Activated CD4-positive, alpha-beta T cell treated with anti-CD3 and anti-CD28 coated beads, Interleukin-2, amount 10 ng/mL, durations not matched to agents 7 days and 5 days (primary cell): ENCODE data around the gene STMN1. TPM values are rescaled to one million over a fixed set of nuclear protein-coding genes. Genes with fewer than 3 reads are reported as not detected.

ENCODE experiments used
- CTCF ChIA-PET: fragments of 350-600 bp; sonication (Branson Sonifier 250); formaldehyde crosslinking; loops from one replicate; lab custom pipeline; 2021; ENCODE audit warnings: antibody characterized with exemption; lab: Charles Lee
- POLR2A ChIA-PET: fragments of 350-600 bp; sonication (Branson Sonifier 250); formaldehyde crosslinking; loops from one replicate; lab custom pipeline; 2021; ENCODE audit warnings: antibody characterized with exemption; lab: Charles Lee
- DNase-seq: peaks from one replicate; pipeline ENCODE4 v3.0.0-alpha.2; 2020
- H3K27ac Mint-ChIP-seq: one replicate; pipeline ENCODE4 v1.8.0; 2021; ENCODE audit warnings: mild to moderate bottlenecking, moderate library complexity, mixed read lengths
- H3K27me3 Mint-ChIP-seq: one replicate; pipeline ENCODE4 v1.8.0; 2021; ENCODE audit warnings: mixed read lengths
- H3K36me3 Mint-ChIP-seq: one replicate; pipeline ENCODE4 v1.8.0; 2021; ENCODE audit warnings: low read depth, mixed read lengths
- H3K4me1 Mint-ChIP-seq: one replicate; pipeline ENCODE4 v1.8.0; 2021; ENCODE audit warnings: mixed read lengths
- H3K4me3 Mint-ChIP-seq: one replicate; pipeline ENCODE4 v1.8.0; 2021; ENCODE audit warnings: mild to moderate bottlenecking, moderate library complexity, mixed read lengths
- H3K9me3 Mint-ChIP-seq: one replicate; pipeline ENCODE4 v1.8.0; 2021; ENCODE audit warnings: mixed read lengths
- total RNA-seq, 2 experiments: library from RNA; stranded (reverse); gene quantifications; one replicate each; pipeline ENCODE4 v1.2.3, GENCODE V29; 2021

The STMN1 gene
- total RNA-seq, 2 experiments from 2014 or later = 800 to 1,022 TPM

DNA sequence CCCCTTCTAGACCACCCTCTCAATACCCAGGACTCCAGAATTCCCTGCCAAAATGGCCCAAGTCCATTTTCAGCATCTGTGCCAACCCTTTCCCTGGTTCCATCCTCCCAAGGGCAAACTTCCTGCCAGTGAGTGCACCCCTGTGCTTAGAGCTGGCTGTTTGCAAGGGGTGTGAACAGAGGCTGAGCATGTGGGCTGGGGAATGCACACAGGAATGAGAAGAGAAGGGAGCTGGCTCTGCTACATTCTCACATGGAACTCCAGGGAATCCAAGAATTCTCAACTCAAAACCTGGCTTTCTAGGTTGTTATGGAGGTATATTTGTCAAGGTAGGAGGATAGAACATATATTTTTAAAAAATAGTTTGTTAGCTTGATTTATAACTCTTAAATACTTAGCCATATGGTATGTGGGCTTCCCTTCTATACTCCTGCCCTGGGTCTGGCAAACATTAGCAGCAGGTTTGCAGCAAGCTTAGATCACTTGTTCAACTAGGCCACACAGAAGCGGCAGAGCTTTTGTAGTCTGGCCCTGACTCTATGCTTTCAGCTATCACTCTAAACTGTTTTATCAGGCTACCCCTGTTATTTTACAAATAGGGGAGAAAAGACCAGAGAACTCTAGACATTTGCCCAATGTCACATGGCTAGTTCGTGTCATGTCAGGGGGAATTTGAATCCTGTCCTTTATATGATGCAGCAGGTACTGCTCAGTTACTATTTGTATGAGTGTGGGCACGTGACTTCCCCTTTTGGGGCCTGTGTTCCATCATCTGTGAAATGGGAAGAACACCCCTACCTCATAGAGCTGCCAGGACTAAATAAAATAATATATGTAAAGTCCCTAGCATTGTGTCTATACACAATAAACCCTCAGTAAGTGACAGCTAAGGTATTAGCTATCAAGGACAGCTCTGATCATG, 8.1 kb upstream of the STMN1 start:
- peaks cover 13% of the 10 kb centered on the region for H3K4me1 Mint-ChIP-seq
- H3K27ac Mint-ChIP-seq = no peak overlapping the region
- H3K36me3 Mint-ChIP-seq = no peaks in the 10 kb centered on the region
- no peaks in the 10 kb centered on the region for H3K9me3 Mint-ChIP-seq
- POLR2A ChIA-PET = no interaction called here
- no peak overlapping the region for H3K4me3 Mint-ChIP-seq
- no peak for DNase-seq
- CTCF ChIA-PET = interaction anchor here (0.7 to 1.2 kb wide), 5 partner anchors 9 to 83 kb away, joined by 3 to 4 read pairs (median 3); partner anchors contain the start of gene PAFAH2
- H3K27me3 Mint-ChIP-seq = peaks cover 2% of the 10 kb centered on the region

DNA sequence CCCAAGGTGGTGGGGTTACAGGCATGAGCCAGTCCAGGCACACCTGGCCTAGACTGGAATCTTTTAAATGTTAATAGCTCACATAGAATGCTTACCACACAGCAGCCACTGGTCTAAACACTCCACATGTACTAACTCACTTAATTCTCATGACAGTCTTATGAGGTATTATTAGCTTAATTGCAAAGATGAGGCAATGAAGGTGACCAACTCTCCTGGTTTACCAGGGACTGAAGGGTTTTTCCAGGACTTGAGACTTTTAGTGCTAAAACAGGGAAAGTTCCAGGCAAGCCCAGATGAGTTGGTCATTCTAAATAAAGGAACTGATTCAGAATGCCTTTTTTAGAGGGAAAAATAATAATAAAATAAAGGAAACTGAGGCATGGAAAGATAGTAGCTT, 7.0 kb upstream of the STMN1 start:
- no peak overlapping the region for H3K4me3 Mint-ChIP-seq
- no peaks in the 10 kb centered on the region for H3K9me3 Mint-ChIP-seq
- ChIA-PET POLR2A (no interaction called here), CTCF (interaction anchor here (0.9 kb wide), 1 partner anchor 18 kb away, joined by 3 read pairs; no protein-coding TSS in a partner anchor)
- H3K27me3 Mint-ChIP-seq = peaks cover 6% of the 10 kb centered on the region
- no peaks in the 10 kb centered on the region for H3K36me3 Mint-ChIP-seq
- DNase-seq = no peak
- H3K4me1 Mint-ChIP-seq = peaks cover 8% of the 10 kb centered on the region
- H3K27ac Mint-ChIP-seq = no peak overlapping the region

DNA sequence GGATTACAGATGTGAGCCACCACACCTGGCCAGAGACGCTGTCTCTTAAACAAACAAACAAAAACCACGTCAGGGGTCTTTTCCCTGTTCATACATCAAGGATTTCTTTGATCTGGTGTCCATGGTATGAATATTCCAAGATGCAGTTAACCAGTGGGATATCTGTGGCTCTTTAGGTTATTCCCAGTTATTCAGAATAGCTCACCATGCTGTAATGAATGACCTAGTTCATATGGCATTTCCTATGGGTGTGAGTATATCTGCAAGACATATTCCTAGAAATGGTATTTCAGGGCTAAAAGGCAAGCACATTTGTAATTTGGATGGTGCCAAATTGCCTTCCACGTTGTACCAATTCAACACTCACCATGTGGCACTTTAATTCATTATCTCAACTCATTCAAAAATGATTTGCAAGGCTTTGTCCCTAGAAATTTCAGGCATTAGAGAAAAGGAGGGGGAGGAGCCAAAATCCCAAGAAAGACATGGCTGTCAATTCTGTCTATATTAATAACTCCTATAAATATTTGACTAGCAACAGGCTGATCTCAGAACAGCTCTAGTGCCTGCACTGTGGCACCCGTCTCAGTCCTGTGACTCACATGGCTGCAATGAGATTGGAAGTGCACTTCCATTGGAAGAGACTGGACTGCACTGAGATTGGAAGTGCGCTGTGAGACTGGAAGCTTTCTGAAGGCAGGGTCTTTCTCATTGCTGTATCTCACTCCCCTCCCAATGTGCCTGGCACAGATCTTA, 6.0 kb upstream of the STMN1 start:
- ChIA-PET POLR2A (no interaction called here), CTCF (interaction anchor here (1.1 to 2.1 kb wide), 2 partner anchors 10 to 16 kb away, joined by 3 to 9 read pairs; no protein-coding TSS in a partner anchor)
- Mint-ChIP-seq H3K27ac (no peak overlapping the region), H3K9me3 (no peaks in the 10 kb centered on the region), H3K27me3 (peaks cover 15% of the 10 kb centered on the region), H3K4me1 (peaks cover 2% of the 10 kb centered on the region), H3K4me3 (no peak overlapping the region), H3K36me3 (no peaks in the 10 kb centered on the region)
- no peak for DNase-seq

DNA sequence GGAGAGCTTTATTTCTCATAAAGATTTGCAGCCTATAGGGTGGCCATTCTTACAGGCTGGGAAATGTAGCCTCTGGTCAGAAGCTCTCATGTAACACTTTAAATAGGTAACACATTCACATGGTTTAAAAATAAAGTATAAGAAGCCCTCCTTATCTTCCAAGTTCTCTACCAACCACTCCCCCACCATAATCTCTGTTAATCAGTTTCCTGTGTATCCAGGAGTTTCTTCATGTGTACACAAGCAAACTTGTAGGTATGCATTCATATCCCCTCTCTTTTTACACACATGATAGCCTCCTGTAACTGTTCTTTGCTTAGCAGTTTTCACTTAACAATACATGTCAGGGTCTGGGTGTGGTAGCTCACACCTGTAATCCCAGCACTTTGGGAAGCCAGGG, 4.9 kb upstream of the STMN1 start:
- Mint-ChIP-seq H3K27me3 (peaks cover 19% of the 10 kb centered on the region), H3K9me3 (no peaks in the 10 kb centered on the region), H3K4me3 (no peak overlapping the region), H3K36me3 (no peaks in the 10 kb centered on the region), H3K27ac (no peak overlapping the region), H3K4me1 (peaks cover 8% of the 10 kb centered on the region)
- CTCF ChIA-PET = interaction anchor here (0.7 to 2.1 kb wide), 2 partner anchors 8 to 15 kb away, joined by 4 to 9 read pairs; no protein-coding TSS in a partner anchor
- POLR2A ChIA-PET = no interaction called here
- no peak for DNase-seq

DNA sequence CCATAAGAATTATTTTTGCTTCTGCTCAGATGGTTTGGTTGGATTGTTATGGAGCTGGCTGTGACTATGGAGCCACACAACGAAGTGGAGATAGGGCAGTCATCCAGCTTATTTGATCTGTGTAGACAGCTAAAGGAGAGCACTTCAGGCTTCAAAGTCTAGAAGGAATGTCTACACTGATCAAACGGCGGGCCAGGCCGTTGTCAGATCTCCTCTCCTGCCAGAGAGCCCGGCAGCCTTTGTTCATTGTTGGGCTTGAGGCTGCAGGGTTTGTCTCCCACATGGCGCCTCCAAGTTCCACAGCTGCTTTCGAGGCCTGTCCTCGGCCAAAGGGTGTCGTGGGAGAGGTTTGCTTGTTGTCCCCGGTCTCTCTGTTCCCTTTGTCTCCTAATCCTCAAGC, 2.8 kb upstream of the STMN1 start:
- Mint-ChIP-seq H3K9me3 (no peaks in the 10 kb centered on the region), H3K27me3 (peaks cover 19% of the 10 kb centered on the region), H3K27ac (no peak overlapping the region), H3K36me3 (peaks cover 12% of the 10 kb centered on the region), H3K4me1 (peaks cover 17% of the 10 kb centered on the region), H3K4me3 (no peak overlapping the region)
- DNase-seq = no peak
- POLR2A ChIA-PET = interaction anchor here (0.6 kb wide), 1 partner anchor 344 kb away, joined by 7 read pairs; no protein-coding TSS in a partner anchor
- CTCF ChIA-PET = interaction anchor here (0.8 to 6.8 kb wide), 3 partner anchors 12 to 88 kb away, joined by 3 to 62 read pairs (median 6); partner anchors contain the start of gene PAFAH2

DNA sequence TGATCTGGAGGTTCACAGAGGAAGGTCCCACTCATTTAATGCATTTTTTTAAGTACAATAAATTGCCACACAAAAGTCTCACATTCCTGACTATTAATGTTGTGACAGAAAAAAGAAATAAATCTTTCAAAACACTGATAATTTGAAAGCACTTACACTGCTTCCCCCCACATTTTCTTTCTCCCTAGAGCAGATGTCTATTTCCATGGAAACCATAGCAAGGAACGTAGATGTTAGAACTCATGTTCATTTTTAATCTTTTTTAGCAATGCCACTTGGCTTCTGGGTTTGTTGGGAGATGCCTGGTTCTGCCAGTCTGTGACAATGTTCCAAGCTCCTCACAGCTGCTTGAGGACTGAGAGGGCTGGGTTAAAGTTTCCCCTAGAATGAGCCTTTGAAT, 1.9 kb upstream of the STMN1 start:
- CTCF ChIA-PET = interaction anchor here (1.5 to 6.8 kb wide), 2 partner anchors 12 to 13 kb away, joined by 3 to 62 read pairs; no protein-coding TSS in a partner anchor
- Mint-ChIP-seq H3K4me3 (no peak overlapping the region), H3K4me1 (peaks cover 24% of the 10 kb centered on the region), H3K27me3 (peaks cover 19% of the 10 kb centered on the region), H3K9me3 (no peaks in the 10 kb centered on the region), H3K27ac (no peak overlapping the region), H3K36me3 (peaks cover 19% of the 10 kb centered on the region)
- POLR2A ChIA-PET = no interaction called here
- no peak for DNase-seq

DNA sequence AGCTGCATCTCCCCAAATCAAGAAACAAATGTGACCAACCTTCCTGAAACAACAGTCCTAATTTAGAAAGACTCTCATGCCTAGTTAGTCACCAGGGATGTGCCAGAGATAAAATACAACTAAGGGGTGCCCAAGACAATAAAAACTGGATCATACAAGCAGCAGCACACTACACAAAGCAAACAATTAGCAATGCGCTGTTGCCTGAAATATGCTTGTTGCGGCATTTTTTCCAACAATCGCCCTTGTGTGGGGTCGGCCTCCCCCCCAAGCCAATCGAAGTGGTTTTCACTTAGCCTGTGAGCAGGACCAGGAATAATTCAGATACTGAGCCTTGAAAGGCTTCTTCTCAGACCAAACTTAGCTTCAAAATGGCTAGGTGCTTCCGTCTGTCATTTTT, 1.4 kb upstream of the STMN1 start:
- CTCF ChIA-PET = interaction anchor here (0.6 to 6.8 kb wide), 4 partner anchors 8 to 12 kb away, joined by 3 to 62 read pairs (median 3); no protein-coding TSS in a partner anchor
- Mint-ChIP-seq H3K27me3 (peaks cover 19% of the 10 kb centered on the region), H3K4me1 (peaks cover 28% of the 10 kb centered on the region), H3K4me3 (peak overlapping the region; percentile 99), H3K9me3 (no peaks in the 10 kb centered on the region), H3K36me3 (peaks cover 23% of the 10 kb centered on the region), H3K27ac (no peak overlapping the region)
- DNase-seq = no peak
- POLR2A ChIA-PET = interaction anchor here (0.6 kb wide), 1 partner anchor 11 kb away, joined by 3 read pairs; no protein-coding TSS in a partner anchor

DNA sequence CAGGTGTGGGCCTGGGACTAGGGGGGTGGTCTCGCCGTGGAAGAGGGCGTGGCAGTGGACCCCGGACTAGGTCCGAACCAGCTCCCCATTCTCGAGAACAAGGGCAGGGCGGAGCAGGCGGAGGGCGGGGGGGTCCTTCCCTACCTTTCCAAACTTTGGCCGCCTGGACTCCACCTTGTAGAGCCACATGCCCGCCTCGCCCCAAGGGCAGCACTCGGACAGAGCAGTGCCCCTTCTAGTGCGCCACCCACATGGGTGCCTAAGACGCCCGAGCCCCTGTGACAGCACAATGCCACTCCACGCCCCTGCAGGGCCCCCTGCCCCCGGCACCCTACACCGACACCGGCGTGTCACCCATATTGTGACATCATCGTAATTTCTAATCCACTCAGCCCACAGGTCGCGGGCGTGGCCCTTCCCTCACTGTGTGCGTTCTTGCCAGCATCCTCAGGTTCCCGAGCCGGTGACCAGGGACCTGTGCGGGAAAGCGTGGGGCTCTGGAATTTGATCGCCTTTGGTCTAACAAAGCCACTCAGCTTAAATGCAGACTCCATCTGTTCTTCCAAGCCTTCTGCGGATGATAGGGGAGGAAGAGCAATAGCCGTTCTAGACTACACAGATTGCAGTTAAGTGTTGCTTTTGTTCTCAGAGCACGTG, 553 bp upstream of the STMN1 start:
- CTCF ChIA-PET = interaction anchor here (0.8 to 6.8 kb wide), 4 partner anchors 9 to 91 kb away, joined by 3 to 62 read pairs (median 8); partner anchors contain the start of gene PAFAH2
- Mint-ChIP-seq H3K4me3 (peak overlapping the region; percentile 99), H3K4me1 (peaks cover 34% of the 10 kb centered on the region), H3K27ac (peak overlapping the region; percentile 80), H3K9me3 (no peaks in the 10 kb centered on the region), H3K27me3 (peaks cover 19% of the 10 kb centered on the region), H3K36me3 (peaks cover 28% of the 10 kb centered on the region)
- POLR2A ChIA-PET = no interaction called here
- peak; percentile 40 for DNase-seq

DNA sequence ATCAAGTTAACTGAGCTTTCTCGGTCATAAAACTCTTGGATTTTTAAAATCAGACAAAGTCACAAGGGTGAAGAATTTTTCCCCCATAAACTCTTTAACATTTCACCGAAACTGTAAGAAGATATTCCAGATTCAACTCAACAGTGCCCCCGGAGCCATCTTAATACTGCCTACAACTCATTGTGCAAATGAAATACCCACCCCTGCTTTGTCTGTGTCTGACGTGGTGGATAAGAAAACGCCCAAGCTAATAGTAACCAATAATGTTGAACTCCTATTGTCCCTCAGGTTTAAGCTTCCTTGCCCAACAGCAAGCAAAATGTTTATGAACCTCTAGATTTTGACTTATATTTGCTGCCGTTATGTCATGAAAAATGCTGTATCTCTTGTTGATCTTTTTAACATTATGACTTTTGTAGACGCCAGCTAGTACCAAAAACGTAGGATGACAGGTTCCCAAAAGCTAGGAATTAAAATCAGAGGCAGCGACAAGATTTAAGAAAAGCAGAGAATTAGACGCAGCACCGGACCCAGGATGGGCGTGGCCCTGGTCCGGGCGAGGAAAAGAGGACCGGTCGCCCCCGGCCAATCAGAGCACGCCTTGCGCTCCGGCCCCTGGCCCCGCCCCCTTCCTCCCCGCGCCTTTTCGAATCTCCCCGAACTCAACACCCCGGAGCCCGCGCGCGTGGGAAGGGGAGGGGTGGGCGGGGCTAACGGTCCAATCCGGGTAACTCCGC, 1.1 kb downstream of the STMN1 start:
- H3K36me3 Mint-ChIP-seq = peaks cover 44% of the 10 kb centered on the region
- POLR2A ChIA-PET = interaction anchor here (1.1 kb wide), 2 partner anchors 10 to 17 kb away, joined by 5 to 7 read pairs; no protein-coding TSS in a partner anchor
- no peaks in the 10 kb centered on the region for H3K9me3 Mint-ChIP-seq
- peaks cover 49% of the 10 kb centered on the region for H3K4me1 Mint-ChIP-seq
- peak overlapping the region; percentile 99 for H3K4me3 Mint-ChIP-seq
- CTCF ChIA-PET = interaction anchor here (1.0 to 6.8 kb wide), 8 partner anchors 9 to 98 kb away, joined by 3 to 62 read pairs (median 3); partner anchors contain the start of genes PAFAH2 and PAQR7
- H3K27me3 Mint-ChIP-seq = peaks cover 19% of the 10 kb centered on the region
- H3K27ac Mint-ChIP-seq = peak overlapping the region; percentile 99
- peak; percentile 97 for DNase-seq

DNA sequence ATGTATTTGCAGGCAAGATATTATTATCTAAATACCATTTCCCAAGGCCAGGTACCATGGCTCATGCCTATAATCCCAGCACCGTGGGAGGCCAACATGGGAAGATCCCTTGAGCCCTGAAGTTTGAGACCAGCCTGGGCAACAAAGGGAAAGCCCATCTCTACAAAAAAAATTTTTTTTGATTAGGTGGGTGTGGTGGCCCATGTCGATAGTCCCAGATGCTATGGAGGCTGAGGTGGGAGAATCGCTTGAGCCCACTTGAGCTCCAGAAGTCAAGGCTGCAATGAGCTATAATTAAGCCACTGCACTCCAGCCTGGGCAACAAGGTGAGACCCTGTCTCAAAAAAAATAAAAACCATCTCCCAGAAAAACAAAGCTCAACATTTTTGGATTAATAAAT, 2.2 kb downstream of the STMN1 start:
- Mint-ChIP-seq H3K4me3 (peak overlapping the region; percentile 99), H3K27ac (peak overlapping the region; percentile 99), H3K36me3 (peaks cover 52% of the 10 kb centered on the region), H3K27me3 (peaks cover 16% of the 10 kb centered on the region), H3K9me3 (no peaks in the 10 kb centered on the region), H3K4me1 (peaks cover 55% of the 10 kb centered on the region)
- POLR2A ChIA-PET = interaction anchor here (1.1 kb wide), 1 partner anchor 8 kb away, joined by 5 read pairs; no protein-coding TSS in a partner anchor
- CTCF ChIA-PET = interaction anchor here (1.0 to 6.8 kb wide), 6 partner anchors 9 to 95 kb away, joined by 3 to 62 read pairs (median 3); partner anchors contain the start of gene PAQR7
- no peak for DNase-seq

DNA sequence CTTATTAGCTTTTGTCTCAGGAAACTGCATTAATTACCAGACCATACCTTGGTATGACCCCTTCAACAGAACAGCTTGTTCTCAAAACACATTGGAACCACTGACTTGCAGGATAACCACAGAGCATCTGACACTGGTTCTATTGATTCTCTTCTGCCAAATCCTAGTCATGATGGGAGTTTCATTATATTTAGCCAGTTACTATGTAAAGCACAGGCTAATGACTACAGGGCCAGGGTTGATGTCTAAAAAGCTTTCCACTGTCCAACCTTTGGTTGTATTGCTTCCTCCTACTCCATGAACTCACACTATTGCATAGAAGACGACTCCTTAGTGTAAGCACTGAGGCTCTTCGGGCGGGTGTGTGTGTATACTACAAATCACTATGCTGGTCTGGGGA, 3.8 kb downstream of the STMN1 start:
- Mint-ChIP-seq H3K27me3 (peaks cover 6% of the 10 kb centered on the region), H3K4me3 (no peak overlapping the region), H3K4me1 (peaks cover 56% of the 10 kb centered on the region), H3K27ac (peak overlapping the region; percentile 63), H3K36me3 (peaks cover 65% of the 10 kb centered on the region), H3K9me3 (no peaks in the 10 kb centered on the region)
- ChIA-PET POLR2A (no interaction called here), CTCF (interaction anchor here (1.0 to 9.8 kb wide), 7 partner anchors 7 to 99 kb away, joined by 3 to 154 read pairs (median 3); partner anchors contain the start of gene PAFAH2)
- no peak for DNase-seq
